ENCODE data around the gene APLNR.

DNA sequence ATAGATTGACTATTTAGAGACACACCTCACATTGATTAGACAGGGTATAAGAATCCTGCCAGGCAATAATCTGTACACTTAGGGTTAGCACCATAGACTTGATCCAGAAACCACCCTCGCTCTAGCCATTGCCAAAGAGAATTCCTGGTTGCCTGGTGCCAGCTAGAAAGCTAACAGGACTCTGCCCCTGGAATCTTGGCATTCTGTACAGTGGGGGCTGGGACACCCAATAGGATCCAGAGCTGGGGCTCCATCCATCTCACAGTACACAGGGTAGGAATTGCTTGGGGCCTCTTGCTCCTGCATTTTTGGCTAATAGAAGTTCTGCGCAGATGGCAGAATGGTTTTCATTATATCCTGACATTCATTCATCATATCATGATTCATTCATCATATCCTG, 3.0 kb upstream of the APLNR start:
- TF ChIP-seq EP300 (IDR thresholded peaks at IDR 0.05; ENCODE audit: borderline replicate concordance) (no peak), TAF1 (IDR thresholded peaks at IDR 0.05; ENCODE audit: low read depth) (no peak)
- TF ChIP-seq, protein P1, sequence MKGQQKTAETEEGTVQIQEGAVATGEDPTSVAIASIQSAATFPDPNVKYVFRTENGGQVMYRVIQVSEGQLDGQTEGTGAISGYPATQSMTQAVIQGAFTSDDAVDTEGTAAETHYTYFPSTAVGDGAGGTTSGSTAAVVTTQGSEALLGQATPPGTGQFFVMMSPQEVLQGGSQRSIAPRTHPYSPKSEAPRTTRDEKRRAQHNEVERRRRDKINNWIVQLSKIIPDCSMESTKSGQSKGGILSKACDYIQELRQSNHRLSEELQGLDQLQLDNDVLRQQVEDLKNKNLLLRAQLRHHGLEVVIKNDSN (IDR thresholded peaks at IDR 0.05): no peak
- TF ChIP-seq, protein P2, sequence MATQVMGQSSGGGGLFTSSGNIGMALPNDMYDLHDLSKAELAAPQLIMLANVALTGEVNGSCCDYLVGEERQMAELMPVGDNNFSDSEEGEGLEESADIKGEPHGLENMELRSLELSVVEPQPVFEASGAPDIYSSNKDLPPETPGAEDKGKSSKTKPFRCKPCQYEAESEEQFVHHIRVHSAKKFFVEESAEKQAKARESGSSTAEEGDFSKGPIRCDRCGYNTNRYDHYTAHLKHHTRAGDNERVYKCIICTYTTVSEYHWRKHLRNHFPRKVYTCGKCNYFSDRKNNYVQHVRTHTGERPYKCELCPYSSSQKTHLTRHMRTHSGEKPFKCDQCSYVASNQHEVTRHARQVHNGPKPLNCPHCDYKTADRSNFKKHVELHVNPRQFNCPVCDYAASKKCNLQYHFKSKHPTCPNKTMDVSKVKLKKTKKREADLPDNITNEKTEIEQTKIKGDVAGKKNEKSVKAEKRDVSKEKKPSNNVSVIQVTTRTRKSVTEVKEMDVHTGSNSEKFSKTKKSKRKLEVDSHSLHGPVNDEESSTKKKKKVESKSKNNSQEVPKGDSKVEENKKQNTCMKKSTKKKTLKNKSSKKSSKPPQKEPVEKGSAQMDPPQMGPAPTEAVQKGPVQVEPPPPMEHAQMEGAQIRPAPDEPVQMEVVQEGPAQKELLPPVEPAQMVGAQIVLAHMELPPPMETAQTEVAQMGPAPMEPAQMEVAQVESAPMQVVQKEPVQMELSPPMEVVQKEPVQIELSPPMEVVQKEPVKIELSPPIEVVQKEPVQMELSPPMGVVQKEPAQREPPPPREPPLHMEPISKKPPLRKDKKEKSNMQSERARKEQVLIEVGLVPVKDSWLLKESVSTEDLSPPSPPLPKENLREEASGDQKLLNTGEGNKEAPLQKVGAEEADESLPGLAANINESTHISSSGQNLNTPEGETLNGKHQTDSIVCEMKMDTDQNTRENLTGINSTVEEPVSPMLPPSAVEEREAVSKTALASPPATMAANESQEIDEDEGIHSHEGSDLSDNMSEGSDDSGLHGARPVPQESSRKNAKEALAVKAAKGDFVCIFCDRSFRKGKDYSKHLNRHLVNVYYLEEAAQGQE (IDR thresholded peaks at IDR 0.05; ENCODE audit: low read depth): no peak
- TF ChIP-seq, protein P3, sequence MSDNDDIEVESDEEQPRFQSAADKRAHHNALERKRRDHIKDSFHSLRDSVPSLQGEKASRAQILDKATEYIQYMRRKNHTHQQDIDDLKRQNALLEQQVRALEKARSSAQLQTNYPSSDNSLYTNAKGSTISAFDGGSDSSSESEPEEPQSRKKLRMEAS (IDR thresholded peaks at IDR 0.05): no peak

Data from Ishikawa (cell line).